HG03139 (cell line): ENCODE measurements around the gene PEX1.
"Not testable (repeated sequence)": the region's sequence is repeated elsewhere in the genome, so short reads cannot be mapped to it uniquely, and the experiment has no call there.

Experiments used
- ATAC-seq: cut with Tn5 transposase; IDR thresholded peaks from one replicate; pipeline ENCODE4 v1.9.1; 2021; ENCODE audit not compliant: unreplicated experiment

PEX1 gene

GRCh38 chr7:92506363-92506762 lies 22.0 kb downstream of the PEX1 start:
- no peak for ATAC-seq

- ATAC-seq, result no peak
Observed at GRCh38 chr7:92504563-92504962, 23.8 kb downstream of the PEX1 start.

GRCh38 chr7:92503767-92504166 lies 24.6 kb downstream of the PEX1 start:
- no peak for ATAC-seq

GRCh38 chr7:92498557-92498956 lies 29.8 kb downstream of the PEX1 start:
- no peak for ATAC-seq

- ATAC-seq, result no peak
Observed at GRCh38 chr7:92496876-92497275, 31.4 kb downstream of the PEX1 start.

GRCh38 chr7:92489634-92490033 lies 38.7 kb downstream of the PEX1 start:
- no peak for ATAC-seq

GRCh38 chr7:92487804-92488203 lies 40.5 kb downstream of the PEX1 start:
- no peak for ATAC-seq

GRCh38 chr7:92485974-92486373 lies 42.3 kb downstream of the PEX1 start:
- ATAC-seq, result no peak

- no peak for ATAC-seq
Observed at GRCh38 chr7:92485267-92485892, 42.9 kb downstream of the PEX1 start.

GRCh38 chr7:92484226-92484625 lies 44.1 kb downstream of the PEX1 start:
- ATAC-seq, result not testable (repeated sequence)

- not testable (repeated sequence) for ATAC-seq
Observed at GRCh38 chr7:92483624-92484023, 44.7 kb downstream of the PEX1 start.

- not testable (repeated sequence) for ATAC-seq
Observed at GRCh38 chr7:92479146-92479545, 49.2 kb downstream of the PEX1 start.

GRCh38 chr7:92478711-92479110 lies 49.6 kb downstream of the PEX1 start:
- no peak for ATAC-seq

- ATAC-seq, result no peak
Observed at GRCh38 chr7:92478095-92478494, 50.2 kb downstream of the PEX1 start.

GRCh38 chr7:92477681-92478080 lies 50.6 kb downstream of the PEX1 start, which contains the start of gene ERVW-1:
Gene ERVW-1, minus strand, starts transcription at chr7:92477946. Its CDS starts 7,565 bp downstream, at chr7:92470381.
- not testable (repeated sequence) for ATAC-seq

- ATAC-seq, result not testable (repeated sequence)
Observed at GRCh38 chr7:92475851-92476590, 52.3 kb downstream of the PEX1 start.

GRCh38 chr7:92475261-92475770 lies 53.0 kb downstream of the PEX1 start:
- ATAC-seq, result not testable (repeated sequence)

GRCh38 chr7:92473989-92474388 lies 54.3 kb downstream of the PEX1 start:
- ATAC-seq, result not testable (repeated sequence)

- ATAC-seq, result not testable (repeated sequence)
Observed at GRCh38 chr7:92468589-92468988, 59.7 kb downstream of the PEX1 start.

GRCh38 chr7:92466682-92467081 lies 61.6 kb downstream of the PEX1 start:
- no peak for ATAC-seq

- no peak for ATAC-seq
Observed at GRCh38 chr7:92464515-92464914, 63.8 kb downstream of the PEX1 start.

- ATAC-seq, result no peak
Observed at GRCh38 chr7:92462560-92462959, 65.8 kb downstream of the PEX1 start.
